Measurements from ENCODE around the gene UIMC1. TPM values are rescaled to one million over a fixed set of nuclear protein-coding genes. Genes with fewer than 3 reads are reported as not detected.
A peak's percentile ranks its signal among the peaks of the same experiment; 100 is the strongest.

Gene UIMC1
- total RNA-seq, 1 experiment from 2014 or later, result 38.4 TPM

DNA sequence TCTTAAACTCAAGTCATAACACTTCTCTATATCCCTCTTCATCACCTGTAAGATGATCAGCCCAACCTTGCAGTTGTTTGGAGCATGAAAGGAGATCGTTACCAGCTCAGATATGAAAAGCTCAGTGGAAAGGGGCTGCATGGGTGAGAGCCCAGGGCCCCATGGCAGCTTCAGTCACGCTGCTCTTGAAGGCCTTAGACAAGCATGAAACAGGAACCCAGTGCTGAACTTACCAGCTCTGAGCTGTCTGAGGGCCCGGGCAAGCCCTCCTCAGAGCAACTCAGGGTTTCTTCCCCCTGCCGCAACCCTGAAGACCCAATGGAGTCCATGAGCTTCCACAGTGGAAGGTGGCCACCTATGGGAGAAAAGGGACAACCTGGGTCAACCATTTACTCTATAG lies 110.7 kb downstream of the UIMC1 start:
- ChIA-PET POLR2A (no interaction called here), CTCF (interaction anchor here (1.7 kb wide), 1 partner anchor 235 kb away, joined by 5 read pairs; no protein-coding TSS in a partner anchor), RAD21 (ENCODE audit: low non-redundant PET in 1 of 2, low total read pairs in 2 of 2, uncharacterized antibody in 2 of 2, unreplicated experiment in 2 of 2) (interaction anchor here (0.5 to 0.7 kb wide), 2 partner anchors 191 to 235 kb away, joined by 3 to 4 read pairs; partner anchors contain the start of gene FGFR4 (in 1 of the 2))
- Histone ChIP-seq H3K79me2 (ENCODE audit: insufficient read depth, low read length) (no peaks in the 10 kb centered on the region), H3K4me1 (ENCODE audit: control insufficient read depth in 1 of 2, insufficient read depth in 2 of 2, low read length in 2 of 2) (no peaks in the 10 kb centered on the region), H3K9me2 (ENCODE audit: insufficient read depth) (no peaks in the 10 kb centered on the region), H3K27me3 (ENCODE audit: insufficient read depth, low read length) (no peaks in the 10 kb centered on the region), H3K4me3 (replicated peaks in 1 of 2; ENCODE audit: low read depth in 1 of 2, low read length in 2 of 2) (no peak overlapping the region), H2AFZ (ENCODE audit: low read depth, low read length, poor library complexity, severe bottlenecking) (no peak overlapping the region), H3K9me3 (ENCODE audit: control insufficient read depth in 1 of 2, insufficient read depth in 1 of 2, low read depth in 1 of 2, low read length in 2 of 2) (no peaks in the 10 kb centered on the region), H3K4me2 (ENCODE audit: low read length) (no peak overlapping the region), H3K9ac (ENCODE audit: low read length) (no peak overlapping the region), H4K20me1 (ENCODE audit: insufficient read depth) (no peaks in the 10 kb centered on the region), H3K27ac (ENCODE audit: low read depth, low read length) (no peak overlapping the region), H3K36me3 (ENCODE audit: control insufficient read depth in 1 of 2, insufficient read depth in 2 of 2, low read length in 2 of 2) (0 out of 4 replicates have a peak, but pooled peaks cover 0 to 2% of the 10 kb centered on the region in 2 experiments)
- no TSS peak for BruUV-seq (replicated peaks)
- DNase-seq (ENCODE audit: low read depth, low spot score), result no peak
- ATAC-seq, result peak; percentile 41; the same call in 1 of the 2 replicates
- intact Hi-C loops (cut with micrococcal nuclease), result no loop called here
- no peak for TF ChIP-seq EZH2phosphoT487 (IDR thresholded peaks at IDR 0.05; ENCODE audit: borderline replicate concordance)
- TF ChIP-seq ELF1 (IDR thresholded peaks at IDR 0.05; ENCODE audit: borderline replicate concordance, low read depth), result no peak
- TF ChIP-seq, protein P1, sequence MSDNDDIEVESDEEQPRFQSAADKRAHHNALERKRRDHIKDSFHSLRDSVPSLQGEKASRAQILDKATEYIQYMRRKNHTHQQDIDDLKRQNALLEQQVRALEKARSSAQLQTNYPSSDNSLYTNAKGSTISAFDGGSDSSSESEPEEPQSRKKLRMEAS (IDR thresholded peaks at IDR 0.05), result no peak
- TF ChIP-seq RAD21 (IDR thresholded peaks at IDR 0.05; ENCODE audit: low read depth), result peak; percentile 25; the same call in 1 of the 2 replicates

DNA sequence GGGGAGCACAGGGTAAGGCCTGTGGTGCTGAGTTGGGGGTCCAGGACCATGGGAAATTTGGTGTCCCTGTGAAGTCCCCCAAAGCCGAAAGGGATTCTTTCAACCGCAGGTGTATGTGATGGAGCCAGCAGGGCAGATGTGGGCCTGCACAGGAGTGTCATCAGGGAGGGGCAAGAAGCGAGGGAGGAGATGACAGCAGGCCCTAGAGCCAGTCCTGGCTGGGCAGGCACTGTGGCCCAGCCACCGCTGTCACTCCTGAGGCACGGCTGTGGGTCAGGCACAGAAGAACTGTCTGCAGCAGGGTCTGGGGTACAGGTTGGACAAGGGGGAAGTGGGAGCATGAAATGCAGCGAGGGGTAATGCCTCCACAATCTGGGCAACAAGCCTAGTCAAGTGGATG lies 112.3 kb downstream of the UIMC1 start:
- CTCF ChIA-PET, result no interaction called here
- POLR2A ChIA-PET, result no interaction called here
- BruUV-seq (replicated peaks), result no TSS peak

More for the DNA sequence above, 112.3 kb downstream of the UIMC1 start:
- H3K36me3 ChIP-seq (ENCODE audit: control insufficient read depth in 1 of 2, insufficient read depth in 2 of 2, low read length in 2 of 2), result no peaks in the 10 kb centered on the region
- no peaks in the 10 kb centered on the region for H3K9me2 ChIP-seq (ENCODE audit: insufficient read depth)
- H3K27ac ChIP-seq (ENCODE audit: low read depth, low read length), result no peak overlapping the region
- no peaks in the 10 kb centered on the region for H3K9me3 ChIP-seq (ENCODE audit: control insufficient read depth in 1 of 2, insufficient read depth in 1 of 2, low read depth in 1 of 2, low read length in 2 of 2)
- intact Hi-C loops (cut with micrococcal nuclease), result no loop called here
- no peak overlapping the region for H3K4me2 ChIP-seq (ENCODE audit: low read length)
- no peaks in the 10 kb centered on the region for H3K27me3 ChIP-seq (ENCODE audit: insufficient read depth, low read length)
- no peak for DNase-seq (ENCODE audit: low read depth, low spot score)
- H4K20me1 ChIP-seq (ENCODE audit: insufficient read depth), result no peaks in the 10 kb centered on the region
- H3K4me3 ChIP-seq (replicated peaks in 1 of 2; ENCODE audit: low read depth in 1 of 2, low read length in 2 of 2), result no peak overlapping the region
- H3K79me2 ChIP-seq (ENCODE audit: insufficient read depth, low read length), result no peaks in the 10 kb centered on the region
- no peak for ATAC-seq
- TF ChIP-seq TCF7L2 (IDR thresholded peaks at IDR 0.05; ENCODE audit: borderline replicate concordance, extremely low read depth, insufficient read depth, insufficient read length), result no peak
- TF ChIP-seq POLR2A (IDR thresholded peaks at IDR 0.05; ENCODE audit: borderline replicate concordance, extremely low read depth, insufficient read depth, insufficient read length), result no peak
- TF ChIP-seq YY1 (IDR thresholded peaks at IDR 0.05; ENCODE audit: extremely low read depth, insufficient replicate concordance, low read depth, low read length), result no peak
- no peak for TF ChIP-seq EGR1 (IDR thresholded peaks at IDR 0.05; ENCODE audit: low read depth)
- TF ChIP-seq, protein P2, sequence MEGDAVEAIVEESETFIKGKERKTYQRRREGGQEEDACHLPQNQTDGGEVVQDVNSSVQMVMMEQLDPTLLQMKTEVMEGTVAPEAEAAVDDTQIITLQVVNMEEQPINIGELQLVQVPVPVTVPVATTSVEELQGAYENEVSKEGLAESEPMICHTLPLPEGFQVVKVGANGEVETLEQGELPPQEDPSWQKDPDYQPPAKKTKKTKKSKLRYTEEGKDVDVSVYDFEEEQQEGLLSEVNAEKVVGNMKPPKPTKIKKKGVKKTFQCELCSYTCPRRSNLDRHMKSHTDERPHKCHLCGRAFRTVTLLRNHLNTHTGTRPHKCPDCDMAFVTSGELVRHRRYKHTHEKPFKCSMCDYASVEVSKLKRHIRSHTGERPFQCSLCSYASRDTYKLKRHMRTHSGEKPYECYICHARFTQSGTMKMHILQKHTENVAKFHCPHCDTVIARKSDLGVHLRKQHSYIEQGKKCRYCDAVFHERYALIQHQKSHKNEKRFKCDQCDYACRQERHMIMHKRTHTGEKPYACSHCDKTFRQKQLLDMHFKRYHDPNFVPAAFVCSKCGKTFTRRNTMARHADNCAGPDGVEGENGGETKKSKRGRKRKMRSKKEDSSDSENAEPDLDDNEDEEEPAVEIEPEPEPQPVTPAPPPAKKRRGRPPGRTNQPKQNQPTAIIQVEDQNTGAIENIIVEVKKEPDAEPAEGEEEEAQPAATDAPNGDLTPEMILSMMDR (IDR thresholded peaks at IDR 0.05 in 2 of 3, conservative IDR thresholded peaks at IDR 0.05 in 1 of 3; ENCODE audit: borderline replicate concordance in 1 of 3, insufficient read depth in 1 of 3, low read depth in 2 of 3, low read length in 2 of 3), result no peak
- TF ChIP-seq ELF1 (IDR thresholded peaks at IDR 0.05; ENCODE audit: borderline replicate concordance, low read depth), result no peak
- TF ChIP-seq CBX3 (IDR thresholded peaks at IDR 0.05; ENCODE audit: low read depth), result no peak
- no peak for TF ChIP-seq CEBPB (IDR thresholded peaks at IDR 0.05; ENCODE audit: low read depth)
- no peak for TF ChIP-seq SIN3A (IDR thresholded peaks at IDR 0.05; ENCODE audit: low read depth)
- no peak for TF ChIP-seq RAD21 (IDR thresholded peaks at IDR 0.05; ENCODE audit: low read depth)
- TF ChIP-seq SRF (IDR thresholded peaks at IDR 0.05; ENCODE audit: low read depth), result no peak
- TF ChIP-seq, protein P3, sequence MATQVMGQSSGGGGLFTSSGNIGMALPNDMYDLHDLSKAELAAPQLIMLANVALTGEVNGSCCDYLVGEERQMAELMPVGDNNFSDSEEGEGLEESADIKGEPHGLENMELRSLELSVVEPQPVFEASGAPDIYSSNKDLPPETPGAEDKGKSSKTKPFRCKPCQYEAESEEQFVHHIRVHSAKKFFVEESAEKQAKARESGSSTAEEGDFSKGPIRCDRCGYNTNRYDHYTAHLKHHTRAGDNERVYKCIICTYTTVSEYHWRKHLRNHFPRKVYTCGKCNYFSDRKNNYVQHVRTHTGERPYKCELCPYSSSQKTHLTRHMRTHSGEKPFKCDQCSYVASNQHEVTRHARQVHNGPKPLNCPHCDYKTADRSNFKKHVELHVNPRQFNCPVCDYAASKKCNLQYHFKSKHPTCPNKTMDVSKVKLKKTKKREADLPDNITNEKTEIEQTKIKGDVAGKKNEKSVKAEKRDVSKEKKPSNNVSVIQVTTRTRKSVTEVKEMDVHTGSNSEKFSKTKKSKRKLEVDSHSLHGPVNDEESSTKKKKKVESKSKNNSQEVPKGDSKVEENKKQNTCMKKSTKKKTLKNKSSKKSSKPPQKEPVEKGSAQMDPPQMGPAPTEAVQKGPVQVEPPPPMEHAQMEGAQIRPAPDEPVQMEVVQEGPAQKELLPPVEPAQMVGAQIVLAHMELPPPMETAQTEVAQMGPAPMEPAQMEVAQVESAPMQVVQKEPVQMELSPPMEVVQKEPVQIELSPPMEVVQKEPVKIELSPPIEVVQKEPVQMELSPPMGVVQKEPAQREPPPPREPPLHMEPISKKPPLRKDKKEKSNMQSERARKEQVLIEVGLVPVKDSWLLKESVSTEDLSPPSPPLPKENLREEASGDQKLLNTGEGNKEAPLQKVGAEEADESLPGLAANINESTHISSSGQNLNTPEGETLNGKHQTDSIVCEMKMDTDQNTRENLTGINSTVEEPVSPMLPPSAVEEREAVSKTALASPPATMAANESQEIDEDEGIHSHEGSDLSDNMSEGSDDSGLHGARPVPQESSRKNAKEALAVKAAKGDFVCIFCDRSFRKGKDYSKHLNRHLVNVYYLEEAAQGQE (IDR thresholded peaks at IDR 0.05; ENCODE audit: low read depth), result no peak
- TF ChIP-seq, protein P4, sequence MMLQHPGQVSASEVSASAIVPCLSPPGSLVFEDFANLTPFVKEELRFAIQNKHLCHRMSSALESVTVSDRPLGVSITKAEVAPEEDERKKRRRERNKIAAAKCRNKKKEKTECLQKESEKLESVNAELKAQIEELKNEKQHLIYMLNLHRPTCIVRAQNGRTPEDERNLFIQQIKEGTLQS (IDR thresholded peaks at IDR 0.05), result no peak
- no peak overlapping the region for H3K9ac ChIP-seq (ENCODE audit: low read length)
- no peak overlapping the region for H2AFZ ChIP-seq (ENCODE audit: low read depth, low read length, poor library complexity, severe bottlenecking)
- no peaks in the 10 kb centered on the region for H3K4me1 ChIP-seq (ENCODE audit: control insufficient read depth in 1 of 2, insufficient read depth in 2 of 2, low read length in 2 of 2)
- RAD21 ChIA-PET (ENCODE audit: low non-redundant PET in 1 of 2, low total read pairs in 2 of 2, uncharacterized antibody in 2 of 2, unreplicated experiment in 2 of 2), result no interaction called here

All from HCT116 (cell line).